Superior temporal gyrus (tissue), 1 donor: Measurements from ENCODE around the gene MTFP1.
"Not testable (repeated sequence)": the region's sequence is repeated elsewhere in the genome, so short reads cannot be mapped to it uniquely, and the experiment has no call there.

Source experiments
- DNase-seq: peaks from one replicate; pipeline ENCODE4 v3.0.0-alpha.2; 2016; ENCODE audit errors: extremely low spot score

Gene MTFP1

GRCh38 chr22:30402028-30402765 lies 23.4 kb upstream of the MTFP1 start:
- DNase-seq = peak; percentile 51

- DNase-seq = not testable (repeated sequence)
These were observed 22.8 kb upstream of the MTFP1 start for GRCh38 chr22:30402766-30403104.

GRCh38 chr22:30404307-30404706 lies 21.3 kb upstream of the MTFP1 start:
- DNase-seq = no peak

GRCh38 chr22:30405731-30406130 lies 19.8 kb upstream of the MTFP1 start:
- no peak for DNase-seq

- DNase-seq = no peak
These were observed 19.2 kb upstream of the MTFP1 start for GRCh38 chr22:30406400-30406799.

- no peak for DNase-seq
These were observed 17.0 kb upstream of the MTFP1 start for GRCh38 chr22:30408388-30409102.

- no peak for DNase-seq
These were observed 13.8 kb upstream of the MTFP1 start for GRCh38 chr22:30411780-30412179.

GRCh38 chr22:30413001-30413400 lies 12.6 kb upstream of the MTFP1 start:
- DNase-seq = peak; percentile 13

- peak; percentile 52 for DNase-seq
These were observed 11.6 kb upstream of the MTFP1 start for GRCh38 chr22:30413745-30414524.

GRCh38 chr22:30414525-30415047 lies 11.0 kb upstream of the MTFP1 start:
- DNase-seq = no peak

- DNase-seq = no peak
These were observed 9.2 kb upstream of the MTFP1 start for GRCh38 chr22:30416403-30416802.

- DNase-seq = no peak
These were observed 8.7 kb upstream of the MTFP1 start for GRCh38 chr22:30416837-30417236.

- DNase-seq = peak; percentile 40
These were observed 5.0 kb upstream of the MTFP1 start for GRCh38 chr22:30420347-30421125.

- peak; percentile 13 for DNase-seq
These were observed 3.7 kb upstream of the MTFP1 start for GRCh38 chr22:30421695-30422480.

- peak; percentile 51 for DNase-seq
These were observed 2.9 kb upstream of the MTFP1 start for GRCh38 chr22:30422481-30423300.

GRCh38 chr22:30423301-30423958 lies 2.1 kb upstream of the MTFP1 start:
- DNase-seq = no peak

- DNase-seq = peak; percentile 100
These were observed 1.5 kb upstream of the MTFP1 start for GRCh38 chr22:30423959-30424533.

- no peak for DNase-seq
These were observed 838 bp upstream of the MTFP1 start for GRCh38 chr22:30424534-30425326.
